HL-60 (cell line): ENCODE results near the gene DIS3L2.
"Not testable (repeated sequence)": the region's sequence is repeated elsewhere in the genome, so short reads cannot be mapped to it uniquely, and the experiment has no call there.

Experiments
- CTCF ChIP-seq: IDR thresholded peaks from one replicate; pipeline ENCODE4 v1.5.1; 2011; ENCODE audit warnings: low read length, control low read depth, inconsistent platforms; ENCODE audit not compliant: insufficient read depth
- GABPA ChIP-seq: IDR thresholded peaks from 2 replicates; pipeline ENCODE4 v1.6.1; 2012; ENCODE audit warnings: low read depth
- POLR2AphosphoS5 ChIP-seq: IDR thresholded peaks from 2 replicates; pipeline ENCODE4 v1.6.1; 2012; ENCODE audit warnings: low read depth
- REST ChIP-seq: IDR thresholded peaks from 2 replicates; pipeline ENCODE4 v1.6.1; 2012; ENCODE audit warnings: low read depth; ENCODE audit not compliant: insufficient replicate concordance
- SPI1 ChIP-seq: IDR thresholded peaks from 2 replicates; pipeline ENCODE4 v1.6.1; 2012; ENCODE audit warnings: low read depth, mild to moderate bottlenecking, borderline replicate concordance

GRCh38 chr2:232176587-232176986 lies 215.1 kb downstream of the DIS3L2 start:
- not testable (repeated sequence) for TF ChIP-seq CTCF, POLR2AphosphoS5, REST, SPI1, GABPA
